Measurements from ENCODE around the gene REL. TPM values are rescaled to one million over a fixed set of nuclear protein-coding genes. Genes with fewer than 3 reads are reported as not detected.

The REL gene
- total RNA-seq, 1 experiment from 2014 or later, result 10.2 TPM

DNA sequence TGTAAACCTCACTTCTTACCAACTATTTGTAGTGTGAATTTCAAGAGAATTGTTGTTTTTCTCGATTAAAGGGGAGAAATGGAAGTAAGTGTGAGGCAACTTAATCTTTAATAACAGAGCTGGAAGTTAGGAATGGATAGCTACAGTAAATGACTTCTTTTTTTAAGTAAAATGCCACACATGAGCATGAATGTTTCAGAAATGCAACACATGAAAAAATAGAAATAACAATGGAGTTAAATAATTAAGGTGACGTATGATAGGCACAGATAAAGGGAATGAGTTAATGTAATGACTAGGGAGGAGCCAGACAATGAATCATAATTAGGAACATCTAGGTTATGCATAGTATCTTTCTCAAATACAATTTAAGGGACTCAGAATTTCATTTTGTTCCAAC is 3.4 kb downstream of the REL start (continued):
- TF ChIP-seq, protein P1, sequence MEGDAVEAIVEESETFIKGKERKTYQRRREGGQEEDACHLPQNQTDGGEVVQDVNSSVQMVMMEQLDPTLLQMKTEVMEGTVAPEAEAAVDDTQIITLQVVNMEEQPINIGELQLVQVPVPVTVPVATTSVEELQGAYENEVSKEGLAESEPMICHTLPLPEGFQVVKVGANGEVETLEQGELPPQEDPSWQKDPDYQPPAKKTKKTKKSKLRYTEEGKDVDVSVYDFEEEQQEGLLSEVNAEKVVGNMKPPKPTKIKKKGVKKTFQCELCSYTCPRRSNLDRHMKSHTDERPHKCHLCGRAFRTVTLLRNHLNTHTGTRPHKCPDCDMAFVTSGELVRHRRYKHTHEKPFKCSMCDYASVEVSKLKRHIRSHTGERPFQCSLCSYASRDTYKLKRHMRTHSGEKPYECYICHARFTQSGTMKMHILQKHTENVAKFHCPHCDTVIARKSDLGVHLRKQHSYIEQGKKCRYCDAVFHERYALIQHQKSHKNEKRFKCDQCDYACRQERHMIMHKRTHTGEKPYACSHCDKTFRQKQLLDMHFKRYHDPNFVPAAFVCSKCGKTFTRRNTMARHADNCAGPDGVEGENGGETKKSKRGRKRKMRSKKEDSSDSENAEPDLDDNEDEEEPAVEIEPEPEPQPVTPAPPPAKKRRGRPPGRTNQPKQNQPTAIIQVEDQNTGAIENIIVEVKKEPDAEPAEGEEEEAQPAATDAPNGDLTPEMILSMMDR (IDR thresholded peaks at IDR 0.05 in 2 of 3, conservative IDR thresholded peaks at IDR 0.05 in 1 of 3; ENCODE audit: borderline replicate concordance in 1 of 3, insufficient read depth in 1 of 3, low read depth in 2 of 3, low read length in 2 of 3), result no peak
- TF ChIP-seq SRF (IDR thresholded peaks at IDR 0.05; ENCODE audit: low read depth) (no peak), CEBPB (IDR thresholded peaks at IDR 0.05; ENCODE audit: low read depth) (no peak), EGR1 (IDR thresholded peaks at IDR 0.05; ENCODE audit: low read depth) (no peak), POLR2A (IDR thresholded peaks at IDR 0.05; ENCODE audit: borderline replicate concordance, extremely low read depth, insufficient read depth, insufficient read length) (no peak)

DNA sequence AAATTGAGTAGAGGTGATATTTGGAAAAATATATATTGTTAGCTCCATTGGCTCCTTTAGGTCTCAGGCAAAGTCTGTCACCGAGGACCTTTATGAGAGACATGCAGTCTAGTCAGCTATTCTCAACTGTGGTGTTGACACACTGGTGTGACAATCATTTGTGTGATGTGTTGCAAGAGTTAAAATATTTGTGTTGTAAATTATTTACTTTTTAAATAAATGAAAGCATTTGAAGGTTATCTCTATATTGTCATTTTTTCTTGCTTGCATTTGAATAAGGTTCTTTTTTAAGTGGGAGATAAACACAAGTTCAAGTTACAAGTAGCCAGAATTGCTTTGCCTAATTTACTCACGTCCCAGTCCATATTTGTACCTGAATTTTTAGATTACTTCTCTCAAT is 4.3 kb downstream of the REL start:
- TF ChIP-seq, protein P1 (IDR thresholded peaks at IDR 0.05 in 2 of 3, conservative IDR thresholded peaks at IDR 0.05 in 1 of 3; ENCODE audit: borderline replicate concordance in 1 of 3, insufficient read depth in 1 of 3, low read depth in 2 of 3, low read length in 2 of 3), result no peak
- TF ChIP-seq SP1 (IDR thresholded peaks at IDR 0.05; ENCODE audit: low read depth), result no peak
- H2AFZ ChIP-seq (ENCODE audit: low read depth, low read length, poor library complexity, severe bottlenecking), result no peak overlapping the region
- H3K27me3 ChIP-seq (ENCODE audit: insufficient read depth, low read length), result no peaks in the 10 kb centered on the region
- CTCF ChIA-PET, result no interaction called here
- peaks cover 6 to 13% of the 10 kb centered on the region in 2 experiments; a peak in 3 of 4 replicates for H3K4me1 ChIP-seq (ENCODE audit: control insufficient read depth in 1 of 2, insufficient read depth in 2 of 2, low read length in 2 of 2)
- RAD21 ChIA-PET (ENCODE audit: low non-redundant PET in 1 of 2, low total read pairs in 2 of 2, uncharacterized antibody in 2 of 2, unreplicated experiment in 2 of 2), result no interaction called here
- DNase-seq (ENCODE audit: low read depth, low spot score) (no peak), ATAC-seq (no peak)
- no peaks in the 10 kb centered on the region for H3K9me2 ChIP-seq (ENCODE audit: insufficient read depth)
- H3K36me3 ChIP-seq (ENCODE audit: control insufficient read depth in 1 of 2, insufficient read depth in 2 of 2, low read length in 2 of 2), result no peaks in the 10 kb centered on the region
- H3K27ac ChIP-seq (ENCODE audit: low read depth, low read length), result no peak overlapping the region
- H3K79me2 ChIP-seq (ENCODE audit: insufficient read depth, low read length), result peaks cover 65% of the 10 kb centered on the region
- no peak overlapping the region for H3K4me2 ChIP-seq (ENCODE audit: low read length)
- H4K20me1 ChIP-seq (ENCODE audit: insufficient read depth), result no peaks in the 10 kb centered on the region
- intact Hi-C loops (cut with micrococcal nuclease), result no loop called here
- POLR2A ChIA-PET, result no interaction called here
- no peaks in the 10 kb centered on the region for H3K9me3 ChIP-seq (ENCODE audit: control insufficient read depth in 1 of 2, insufficient read depth in 1 of 2, low read depth in 1 of 2, low read length in 2 of 2)
- no peak overlapping the region for H3K4me3 ChIP-seq (replicated peaks in 1 of 2; ENCODE audit: low read depth in 1 of 2, low read length in 2 of 2)
- no TSS peak for BruUV-seq (replicated peaks)
- H3K9ac ChIP-seq (ENCODE audit: low read length), result no peak overlapping the region
